ENCODE measurements around the gene COL26A1. TPM values are rescaled to one million over a fixed set of nuclear protein-coding genes. Genes with fewer than 3 reads are reported as not detected.

The COL26A1 gene
- total and polyA plus RNA-seq, 2 of the 4 experiments (the other 2 are of a cell fraction) = not detected

- Histone ChIP-seq H3K14ac (replicated peaks; ENCODE audit: low read depth, low read length) (no peak overlapping the region), H4K91ac (ENCODE audit: insufficient read depth, low read depth, low read length) (no peak overlapping the region), H3K36me3 (ENCODE audit: control insufficient read depth, insufficient read depth, low read length) (no peaks in the 10 kb centered on the region), H3K18ac (ENCODE audit: low read depth, low read length) (no peak overlapping the region), H4K20me1 (ENCODE audit: insufficient read depth, low read length) (no peaks in the 10 kb centered on the region), H3K4ac (ENCODE audit: low read depth, low read length) (no peak overlapping the region), H3K56ac (ENCODE audit: extremely low read depth, insufficient read depth, low read length) (no peak overlapping the region), H3K79me1 (ENCODE audit: low read depth in 1 of 2, low read length in 2 of 2) (no peaks in the 10 kb centered on the region), H2BK120ac (ENCODE audit: low read depth, low read length) (no peak overlapping the region), H3K4me2 (ENCODE audit: low read depth, low read length) (no peak overlapping the region), H3K23ac (ENCODE audit: low read depth, low read length) (no peak overlapping the region), H2AK9ac (replicated peaks; ENCODE audit: low read depth, low read length, poor library complexity) (no peak overlapping the region), H3K9me3 (ENCODE audit: control insufficient read depth, insufficient read depth, low read length) (peaks cover 3% of the 10 kb centered on the region), H3K27me3 (ENCODE audit: control insufficient read depth, insufficient read depth, low read length) (peaks cover 24% of the 10 kb centered on the region), H3K27ac (ENCODE audit: insufficient read depth, low read length) (no peak overlapping the region), H2AK5ac (ENCODE audit: low read depth, low read length) (no peak overlapping the region), H3K9me1 (ENCODE audit: insufficient read depth, low read length) (no peaks in the 10 kb centered on the region), H2AFZ (replicated peaks; ENCODE audit: low read length, poor library complexity) (no peak overlapping the region), H4K8ac (ENCODE audit: low read depth in 2 of 2, low read length in 2 of 2) (no peak overlapping the region), H2BK5ac (ENCODE audit: low read depth, low read length, poor library complexity, severe bottlenecking) (no peak overlapping the region), H2BK20ac (ENCODE audit: low read depth, low read length) (no peak overlapping the region), H3K4me3 (ENCODE audit: insufficient read depth, low read depth, low read length) (no peak overlapping the region), H4K5ac (ENCODE audit: low read depth, low read length) (no peak overlapping the region), H2BK15ac (ENCODE audit: low read depth, low read length) (no peak overlapping the region), H3K9ac (ENCODE audit: low read depth, low read length) (no peak overlapping the region), H3K4me1 (ENCODE audit: control insufficient read depth, insufficient read depth, low read length) (no peaks in the 10 kb centered on the region)
- ATAC-seq (ENCODE audit: low read depth) (no peak), DNase-seq (no peak)
- in situ Hi-C loops (cut with MboI; ENCODE audit: low sequenced_read_pairs) (no loop called here), dilution Hi-C loops (cut with HindIII; ENCODE audit: low sequenced_read_pairs, unreplicated experiment) (no loop called here), intact Hi-C loops (cut with micrococcal nuclease) (no loop called here)
- POLR2A ChIA-PET (ENCODE audit: unreplicated experiment) = no interaction called here
- TF ChIP-seq RAD21 (IDR thresholded peaks at IDR 0.05; ENCODE audit: low read length) (no peak), MXI1 (IDR thresholded peaks at IDR 0.05; ENCODE audit: borderline replicate concordance, low read depth, low read length) (no peak), MAFK (IDR thresholded peaks at IDR 0.05; ENCODE audit: low read depth, low read length) (no peak), SMC3 (IDR thresholded peaks at IDR 0.05; ENCODE audit: low read depth, low read length) (no peak), RFX5 (IDR thresholded peaks at IDR 0.05; ENCODE audit: low read depth, low read length) (no peak), RCOR1 (IDR thresholded peaks at IDR 0.05; ENCODE audit: insufficient replicate concordance, low read length) (no peak)
- TF ChIP-seq, protein P1, sequence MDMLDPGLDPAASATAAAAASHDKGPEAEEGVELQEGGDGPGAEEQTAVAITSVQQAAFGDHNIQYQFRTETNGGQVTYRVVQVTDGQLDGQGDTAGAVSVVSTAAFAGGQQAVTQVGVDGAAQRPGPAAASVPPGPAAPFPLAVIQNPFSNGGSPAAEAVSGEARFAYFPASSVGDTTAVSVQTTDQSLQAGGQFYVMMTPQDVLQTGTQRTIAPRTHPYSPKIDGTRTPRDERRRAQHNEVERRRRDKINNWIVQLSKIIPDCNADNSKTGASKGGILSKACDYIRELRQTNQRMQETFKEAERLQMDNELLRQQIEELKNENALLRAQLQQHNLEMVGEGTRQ (IDR thresholded peaks at IDR 0.05; ENCODE audit: low read depth, low read length) = no peak
- TF ChIP-seq, protein P2, sequence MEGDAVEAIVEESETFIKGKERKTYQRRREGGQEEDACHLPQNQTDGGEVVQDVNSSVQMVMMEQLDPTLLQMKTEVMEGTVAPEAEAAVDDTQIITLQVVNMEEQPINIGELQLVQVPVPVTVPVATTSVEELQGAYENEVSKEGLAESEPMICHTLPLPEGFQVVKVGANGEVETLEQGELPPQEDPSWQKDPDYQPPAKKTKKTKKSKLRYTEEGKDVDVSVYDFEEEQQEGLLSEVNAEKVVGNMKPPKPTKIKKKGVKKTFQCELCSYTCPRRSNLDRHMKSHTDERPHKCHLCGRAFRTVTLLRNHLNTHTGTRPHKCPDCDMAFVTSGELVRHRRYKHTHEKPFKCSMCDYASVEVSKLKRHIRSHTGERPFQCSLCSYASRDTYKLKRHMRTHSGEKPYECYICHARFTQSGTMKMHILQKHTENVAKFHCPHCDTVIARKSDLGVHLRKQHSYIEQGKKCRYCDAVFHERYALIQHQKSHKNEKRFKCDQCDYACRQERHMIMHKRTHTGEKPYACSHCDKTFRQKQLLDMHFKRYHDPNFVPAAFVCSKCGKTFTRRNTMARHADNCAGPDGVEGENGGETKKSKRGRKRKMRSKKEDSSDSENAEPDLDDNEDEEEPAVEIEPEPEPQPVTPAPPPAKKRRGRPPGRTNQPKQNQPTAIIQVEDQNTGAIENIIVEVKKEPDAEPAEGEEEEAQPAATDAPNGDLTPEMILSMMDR (conservative IDR thresholded peaks at IDR 0.05; ENCODE audit: low read depth, low read length) = no peak
- no TSS peak for BruUV-seq (replicated peaks)
- CTCF ChIA-PET = no interaction called here
- WGBS, 2 experiments (ENCODE audit: extremely low coverage in 2 of 2, insufficient read length in 1 of 2) = 71% methylated on average over 1 of the region's 3 CpGs; no CpG with 5 or more reads in 1 of the 2 experiments
Measured at GRCh38 chr7:101594790-101595189, 232.1 kb downstream of the COL26A1 start.
